Measurements from ENCODE around the gene AP1S2.

Gene AP1S2

DNA sequence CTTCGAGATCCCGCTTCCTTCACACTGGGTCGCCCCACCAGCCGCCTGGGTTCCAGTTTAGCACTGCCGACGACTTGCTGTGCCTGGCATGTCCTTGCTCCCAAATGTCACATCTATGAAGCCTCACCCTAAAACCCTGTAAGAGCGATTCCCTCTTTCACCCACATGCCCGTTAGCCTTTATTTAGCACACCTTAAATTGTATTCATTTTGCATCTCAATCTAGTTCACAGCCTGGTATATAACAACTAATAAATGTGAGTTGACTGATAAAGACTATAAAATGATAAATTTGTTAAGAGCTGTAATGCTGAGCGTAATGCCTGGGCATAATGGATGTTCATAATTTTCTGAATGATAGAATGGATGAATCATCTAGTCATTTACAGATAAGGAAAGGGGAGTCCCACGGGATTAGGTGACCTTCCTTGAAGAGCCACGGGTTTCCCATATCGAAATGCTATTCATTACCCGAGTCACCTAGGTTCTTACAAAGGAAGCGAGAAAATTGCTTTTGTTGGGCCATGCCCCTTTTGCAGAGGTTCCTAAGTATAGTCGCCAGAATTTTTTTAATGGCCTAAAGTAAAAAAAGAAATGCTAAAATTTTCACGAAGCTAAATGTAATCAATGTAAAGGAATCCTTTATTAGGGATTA lies 1.1 kb upstream of the AP1S2 start:
- peaks cover 10% of the 10 kb centered on the region; the same call in 1 of the 2 replicates for H3K79me2 ChIP-seq (ENCODE audit: insufficient read depth, low read length)
- no peaks in the 10 kb centered on the region for H3K36me3 ChIP-seq (ENCODE audit: insufficient read depth, low read length)
- H4K20me1 ChIP-seq (ENCODE audit: insufficient read depth, low read length), result no peaks in the 10 kb centered on the region
- peaks cover 30% of the 10 kb centered on the region for H3K4me1 ChIP-seq (ENCODE audit: insufficient read depth, low read length, severe bottlenecking)
- no peaks in the 10 kb centered on the region for H3F3A ChIP-seq (ENCODE audit: insufficient read depth, low read length)
- H2AFZ ChIP-seq (ENCODE audit: low read length), result peak overlapping the region; percentile 80; the same call in 1 of the 2 replicates
- H3K4me2 ChIP-seq (ENCODE audit: low read length), result peak overlapping the region; percentile 80
- TF ChIP-seq, protein P1, sequence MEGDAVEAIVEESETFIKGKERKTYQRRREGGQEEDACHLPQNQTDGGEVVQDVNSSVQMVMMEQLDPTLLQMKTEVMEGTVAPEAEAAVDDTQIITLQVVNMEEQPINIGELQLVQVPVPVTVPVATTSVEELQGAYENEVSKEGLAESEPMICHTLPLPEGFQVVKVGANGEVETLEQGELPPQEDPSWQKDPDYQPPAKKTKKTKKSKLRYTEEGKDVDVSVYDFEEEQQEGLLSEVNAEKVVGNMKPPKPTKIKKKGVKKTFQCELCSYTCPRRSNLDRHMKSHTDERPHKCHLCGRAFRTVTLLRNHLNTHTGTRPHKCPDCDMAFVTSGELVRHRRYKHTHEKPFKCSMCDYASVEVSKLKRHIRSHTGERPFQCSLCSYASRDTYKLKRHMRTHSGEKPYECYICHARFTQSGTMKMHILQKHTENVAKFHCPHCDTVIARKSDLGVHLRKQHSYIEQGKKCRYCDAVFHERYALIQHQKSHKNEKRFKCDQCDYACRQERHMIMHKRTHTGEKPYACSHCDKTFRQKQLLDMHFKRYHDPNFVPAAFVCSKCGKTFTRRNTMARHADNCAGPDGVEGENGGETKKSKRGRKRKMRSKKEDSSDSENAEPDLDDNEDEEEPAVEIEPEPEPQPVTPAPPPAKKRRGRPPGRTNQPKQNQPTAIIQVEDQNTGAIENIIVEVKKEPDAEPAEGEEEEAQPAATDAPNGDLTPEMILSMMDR (IDR thresholded peaks at IDR 0.05; ENCODE audit: low read length), result no peak
- no peak for TF ChIP-seq EZH2 (IDR thresholded peaks at IDR 0.05; ENCODE audit: borderline replicate concordance, low read length)
- H3K4me3 ChIP-seq (ENCODE audit: low read depth, low read length, poor library complexity, severe bottlenecking), result peak overlapping the region; percentile 70
- peak overlapping the region; percentile 79 for H3K9ac ChIP-seq (ENCODE audit: low read length)
- no peaks in the 10 kb centered on the region for H3K27me3 ChIP-seq (ENCODE audit: insufficient read depth, low read length)
- no peaks in the 10 kb centered on the region for H3K9me2 ChIP-seq (ENCODE audit: low read depth, low read length)
- H3K27ac ChIP-seq (ENCODE audit: low read depth, low read length, poor library complexity, severe bottlenecking), result peak overlapping the region; percentile 82
- no peaks in the 10 kb centered on the region for H3K9me3 ChIP-seq (ENCODE audit: low read length)

DNA sequence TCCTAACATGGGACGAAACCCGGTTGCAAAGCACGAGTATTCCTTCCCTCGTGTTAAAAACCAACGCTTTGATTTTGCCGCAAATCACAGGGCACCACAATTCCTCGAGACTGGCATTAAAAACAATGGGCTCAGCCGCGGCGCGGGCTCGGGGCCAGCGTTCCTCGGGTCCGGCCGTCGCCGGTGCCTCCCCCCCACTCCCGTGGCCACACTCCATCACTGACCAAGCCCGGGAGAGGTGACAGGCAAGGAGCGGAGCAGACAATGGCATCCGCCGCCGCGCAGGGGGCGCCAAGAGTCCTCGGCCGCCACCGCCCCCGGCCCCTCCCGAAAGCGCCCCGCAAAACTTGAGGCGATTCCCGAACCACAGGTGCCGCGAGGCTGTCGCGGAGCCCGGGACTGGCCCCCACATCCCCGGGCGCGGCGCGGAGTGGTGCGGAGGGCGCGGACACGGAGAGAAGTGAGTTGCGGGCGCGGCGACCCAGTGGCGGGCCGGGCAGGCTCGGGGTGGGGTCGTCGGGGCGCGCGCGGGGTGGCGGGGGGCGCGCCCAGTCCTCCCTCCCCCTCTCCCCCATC lies 445 bp downstream of the AP1S2 start:
- TF ChIP-seq EZH2 (IDR thresholded peaks at IDR 0.05; ENCODE audit: borderline replicate concordance, low read length), result no peak
- TF ChIP-seq, protein P1 (IDR thresholded peaks at IDR 0.05; ENCODE audit: low read length), result peak; percentile 26
- no peak overlapping the region for H2AFZ ChIP-seq (ENCODE audit: low read length)
- H4K20me1 ChIP-seq (ENCODE audit: insufficient read depth, low read length), result no peaks in the 10 kb centered on the region
- no peaks in the 10 kb centered on the region for H3K27me3 ChIP-seq (ENCODE audit: insufficient read depth, low read length)
- peak overlapping the region; percentile 91 for H3K4me2 ChIP-seq (ENCODE audit: low read length)
- peaks cover 10% of the 10 kb centered on the region; the same call in 1 of the 2 replicates for H3K79me2 ChIP-seq (ENCODE audit: insufficient read depth, low read length)
- H3K9me3 ChIP-seq (ENCODE audit: low read length), result no peaks in the 10 kb centered on the region
- H3K9ac ChIP-seq (ENCODE audit: low read length), result peak overlapping the region; percentile 91
- H3K4me1 ChIP-seq (ENCODE audit: insufficient read depth, low read length, severe bottlenecking), result peaks cover 36% of the 10 kb centered on the region
- H3F3A ChIP-seq (ENCODE audit: insufficient read depth, low read length), result no peaks in the 10 kb centered on the region
- no peak overlapping the region for H3K27ac ChIP-seq (ENCODE audit: low read depth, low read length, poor library complexity, severe bottlenecking)
- peak overlapping the region; percentile 98 for H3K4me3 ChIP-seq (ENCODE audit: low read depth, low read length, poor library complexity, severe bottlenecking)
- peaks cover 4% of the 10 kb centered on the region; the same call in 1 of the 2 replicates for H3K36me3 ChIP-seq (ENCODE audit: insufficient read depth, low read length)
- no peaks in the 10 kb centered on the region for H3K9me2 ChIP-seq (ENCODE audit: low read depth, low read length)

DNA sequence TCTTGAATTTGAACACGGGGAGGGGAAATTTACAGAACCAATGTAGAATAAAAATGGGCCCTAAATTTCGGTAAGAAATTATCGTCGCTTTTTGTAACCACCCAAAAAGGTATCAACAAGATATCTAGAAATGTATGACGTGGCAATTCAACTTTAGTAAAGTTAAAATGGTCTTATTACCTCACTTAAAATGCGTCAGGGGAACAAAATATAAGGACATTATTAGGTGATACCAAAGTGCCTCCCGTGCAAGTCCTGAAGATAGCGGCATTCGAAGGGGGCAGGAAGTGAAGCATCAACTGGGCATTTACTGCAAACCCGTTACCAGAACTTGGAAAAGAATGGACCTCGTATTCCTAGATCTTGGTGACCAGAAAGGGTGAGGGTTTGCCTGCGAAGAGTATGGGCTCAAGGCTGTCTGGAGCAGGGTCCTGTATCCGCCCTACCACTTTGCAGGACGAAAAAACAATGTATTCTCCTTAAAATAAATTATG lies 980 bp downstream of the AP1S2 start:
- TF ChIP-seq EZH2 (IDR thresholded peaks at IDR 0.05; ENCODE audit: borderline replicate concordance, low read length), result no peak
- TF ChIP-seq, protein P1 (IDR thresholded peaks at IDR 0.05; ENCODE audit: low read length), result no peak
- peak overlapping the region; percentile 91 for H3K4me2 ChIP-seq (ENCODE audit: low read length)
- H3K36me3 ChIP-seq (ENCODE audit: insufficient read depth, low read length), result peaks cover 8% of the 10 kb centered on the region; the same call in 1 of the 2 replicates
- H4K20me1 ChIP-seq (ENCODE audit: insufficient read depth, low read length), result no peaks in the 10 kb centered on the region
- H3K4me1 ChIP-seq (ENCODE audit: insufficient read depth, low read length, severe bottlenecking), result peaks cover 41% of the 10 kb centered on the region
- H3K27me3 ChIP-seq (ENCODE audit: insufficient read depth, low read length), result no peaks in the 10 kb centered on the region
- H3K27ac ChIP-seq (ENCODE audit: low read depth, low read length, poor library complexity, severe bottlenecking), result no peak overlapping the region
- H3K9ac ChIP-seq (ENCODE audit: low read length), result peak overlapping the region; percentile 91
- H3K9me3 ChIP-seq (ENCODE audit: low read length), result no peaks in the 10 kb centered on the region
- H2AFZ ChIP-seq (ENCODE audit: low read length), result no peak overlapping the region
- no peaks in the 10 kb centered on the region for H3F3A ChIP-seq (ENCODE audit: insufficient read depth, low read length)
- peak overlapping the region; percentile 98 for H3K4me3 ChIP-seq (ENCODE audit: low read depth, low read length, poor library complexity, severe bottlenecking)
- H3K79me2 ChIP-seq (ENCODE audit: insufficient read depth, low read length), result peaks cover 10% of the 10 kb centered on the region; the same call in 1 of the 2 replicates
- no peaks in the 10 kb centered on the region for H3K9me2 ChIP-seq (ENCODE audit: low read depth, low read length)
